Left lobe of liver (tissue), 2 donors: ENCODE data around the gene OR51E1. TPM values are rescaled to one million over a fixed set of nuclear protein-coding genes. Genes with fewer than 3 reads are reported as not detected.

ENCODE experiments used
- ATAC-seq: fragments of 200-7000 bp; cut with Tn5 transposase; one replicate; pipeline ENCODE4 v1.9.1; 2020; ENCODE audit warnings: mild to moderate bottlenecking, moderate library complexity
- DNase-seq: peaks from one replicate; pipeline ENCODE4 v3.0.0-alpha.2; 2020; ENCODE audit warnings: low spot score
- total RNA-seq: library from RNA; stranded (reverse); gene quantifications from one replicate; pipeline ENCODE4 v1.2.1, GENCODE V29; 2021
- donor health status: DM: no; HTN: no; CAD: no; lungs with moderate emphysema.
- donor health status: DM: no; HTN: yes; CAD: no.

The OR51E1 gene
- total RNA-seq, 1 donor from 2014 or later, result not detected

DNA sequence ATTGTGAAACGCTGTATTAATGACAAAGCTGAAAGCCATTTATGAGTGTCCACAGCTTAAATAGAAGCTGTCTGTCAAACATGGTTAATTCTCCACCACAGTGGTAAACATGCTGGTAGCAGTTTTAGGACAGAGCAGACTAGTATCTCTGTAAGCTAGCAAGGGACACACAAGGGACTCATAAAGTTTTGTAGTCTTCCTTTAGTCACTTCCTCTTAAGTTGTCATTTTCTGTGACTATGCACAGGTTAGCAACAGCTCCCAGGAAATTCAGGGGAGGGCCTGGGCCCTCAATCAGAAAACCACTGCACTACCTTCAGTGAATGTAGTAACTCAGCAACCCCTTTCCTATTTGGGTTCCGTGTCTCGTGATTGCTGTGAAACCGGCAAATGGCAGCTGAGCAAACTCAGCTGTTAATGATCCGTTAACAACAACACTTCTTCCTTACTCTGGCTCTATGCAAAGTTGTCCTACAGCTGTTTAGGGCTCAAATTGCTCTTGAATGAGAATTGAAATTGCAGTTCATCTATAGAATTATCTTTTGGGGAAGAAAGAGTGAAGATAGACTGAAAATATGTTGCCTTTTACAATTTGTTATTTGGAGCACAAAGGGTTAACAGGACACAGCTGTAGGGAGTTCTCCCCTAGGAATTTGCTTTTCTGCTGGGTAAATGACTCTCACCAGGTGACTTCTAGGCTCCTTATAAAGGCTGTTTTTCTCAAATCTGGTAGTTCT is 60.4 kb downstream of the OR51E1 start, which contains the start of gene MMP26:
MMP26 (plus strand) TSS at position 731 of the 736 bp plus-strand sequence.
- ATAC-seq, result no peak
- DNase-seq, result no peak

DNA sequence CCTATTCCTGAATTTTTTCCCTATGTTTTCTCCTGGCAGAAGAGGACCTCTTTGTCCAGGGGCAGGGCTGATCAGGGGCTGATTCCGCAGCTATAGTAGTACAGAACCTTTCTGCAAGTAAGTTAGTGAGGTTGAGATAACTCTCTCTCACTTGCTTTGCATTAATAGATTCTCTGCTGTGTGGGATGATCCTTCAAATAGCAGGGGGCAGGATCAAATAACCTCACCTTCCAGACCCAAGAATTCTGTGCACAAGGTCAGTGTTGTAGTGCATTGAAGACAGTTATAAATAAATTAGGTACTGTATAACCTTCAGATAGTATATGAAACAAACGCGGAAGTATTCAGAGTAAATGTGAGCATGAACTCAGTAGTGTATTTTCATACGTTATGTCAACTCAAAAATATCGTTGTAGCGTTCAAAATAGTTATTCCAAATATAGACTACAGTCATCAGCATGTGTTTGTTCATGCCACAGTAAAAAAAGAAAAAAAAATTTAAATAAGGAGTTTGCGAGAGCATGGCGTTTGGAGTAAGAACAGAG is 61.1 kb downstream of the OR51E1 start:
- ATAC-seq (no peak), DNase-seq (no peak)

Other genes starting within 250 kb of the OR51E1 start
- not detected for gene OR52K2, start 194.7 kb upstream of the OR51E1 start, total RNA-seq
- not detected for gene OR52K1, start 161.3 kb upstream of the OR51E1 start, total RNA-seq
- gene OR52M1, start 98.8 kb upstream of the OR51E1 start, total RNA-seq, result not detected
- not detected for gene OR52I2, start 62.2 kb upstream of the OR51E1 start, total RNA-seq
- gene OR52I1, start 49.9 kb upstream of the OR51E1 start, total RNA-seq, result not detected
- gene TRIM68, start 35.8 kb upstream of the OR51E1 start, total RNA-seq, result 4.5 TPM
- gene OR51D1, start 6.5 kb upstream of the OR51E1 start, total RNA-seq, result not detected
- gene OR51E2, start 53.9 kb downstream of the OR51E1 start, total RNA-seq, result not detected
- not detected for gene MMP26, start 60.8 kb downstream of the OR51E1 start, total RNA-seq
- gene OR51F1, start 126.0 kb downstream of the OR51E1 start, total RNA-seq, result not detected
- not detected for gene OR52R1, start 160.4 kb downstream of the OR51E1 start, total RNA-seq
- not detected for gene OR51F2, start 177.3 kb downstream of the OR51E1 start, total RNA-seq
- not detected for gene OR51S1, start 205.2 kb downstream of the OR51E1 start, total RNA-seq
- not detected for gene OR51T1, start 237.9 kb downstream of the OR51E1 start, total RNA-seq